ENCODE measurements around the gene HYDIN.

DNA sequence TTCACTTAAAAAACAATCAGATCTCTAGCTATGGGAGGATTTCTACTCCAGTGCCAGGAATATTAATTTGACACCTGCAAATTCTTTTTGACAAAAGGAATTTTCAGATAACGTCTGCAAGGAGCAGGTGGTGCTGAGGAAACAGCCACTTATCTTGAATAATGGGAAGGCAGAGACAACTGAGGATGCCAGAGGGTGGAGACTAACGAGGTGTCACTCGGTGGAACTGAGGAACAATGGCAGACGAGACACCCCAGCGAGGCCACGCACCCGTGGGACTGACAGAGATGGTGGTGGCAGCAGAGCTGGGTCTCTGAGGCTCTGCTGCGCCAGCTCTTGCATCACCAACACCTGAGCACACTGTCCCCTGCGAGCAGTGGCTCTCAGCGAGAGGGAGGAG, 471.7 kb downstream of the HYDIN start:
- TF ChIP-seq POLR2A (IDR thresholded peaks at IDR 0.05) = no peak
- no peak for TF ChIP-seq EP300 (IDR thresholded peaks at IDR 0.05)
- TF ChIP-seq, protein P1, sequence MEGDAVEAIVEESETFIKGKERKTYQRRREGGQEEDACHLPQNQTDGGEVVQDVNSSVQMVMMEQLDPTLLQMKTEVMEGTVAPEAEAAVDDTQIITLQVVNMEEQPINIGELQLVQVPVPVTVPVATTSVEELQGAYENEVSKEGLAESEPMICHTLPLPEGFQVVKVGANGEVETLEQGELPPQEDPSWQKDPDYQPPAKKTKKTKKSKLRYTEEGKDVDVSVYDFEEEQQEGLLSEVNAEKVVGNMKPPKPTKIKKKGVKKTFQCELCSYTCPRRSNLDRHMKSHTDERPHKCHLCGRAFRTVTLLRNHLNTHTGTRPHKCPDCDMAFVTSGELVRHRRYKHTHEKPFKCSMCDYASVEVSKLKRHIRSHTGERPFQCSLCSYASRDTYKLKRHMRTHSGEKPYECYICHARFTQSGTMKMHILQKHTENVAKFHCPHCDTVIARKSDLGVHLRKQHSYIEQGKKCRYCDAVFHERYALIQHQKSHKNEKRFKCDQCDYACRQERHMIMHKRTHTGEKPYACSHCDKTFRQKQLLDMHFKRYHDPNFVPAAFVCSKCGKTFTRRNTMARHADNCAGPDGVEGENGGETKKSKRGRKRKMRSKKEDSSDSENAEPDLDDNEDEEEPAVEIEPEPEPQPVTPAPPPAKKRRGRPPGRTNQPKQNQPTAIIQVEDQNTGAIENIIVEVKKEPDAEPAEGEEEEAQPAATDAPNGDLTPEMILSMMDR (IDR thresholded peaks at IDR 0.05) = no peak
- no peak for TF ChIP-seq POLR2AphosphoS5 (IDR thresholded peaks at IDR 0.05)

All from gastroesophageal sphincter (tissue), 3 donors.